ENCODE measurements around the gene NTNG1. TPM values are rescaled to one million over a fixed set of nuclear protein-coding genes. Genes with fewer than 3 reads are reported as not detected.

Gene NTNG1
- total RNA-seq, 1 donor from 2014 or later, result not detected

DNA sequence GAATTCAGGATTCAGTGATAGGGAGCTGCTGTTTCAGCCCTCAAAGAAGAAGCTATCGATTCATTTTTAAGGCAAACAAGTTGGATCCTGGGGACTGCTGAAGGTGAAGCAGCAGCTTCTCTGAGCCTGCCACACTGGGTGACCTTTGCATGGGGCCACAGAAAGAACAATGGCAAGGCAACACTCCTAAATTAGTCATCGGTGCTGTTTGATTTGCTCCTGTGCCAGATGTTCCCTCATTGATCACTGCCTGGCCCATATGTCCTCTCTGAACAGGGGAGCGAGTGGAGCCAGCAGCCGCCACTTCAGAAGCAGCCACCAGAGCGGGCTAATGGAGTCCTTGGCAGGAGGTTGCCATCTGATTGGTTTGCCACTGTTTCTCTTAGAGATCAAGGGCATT is 391.5 kb downstream of the NTNG1 start:
- H3K4me3 ChIP-seq, result no peak overlapping the region
- no peak overlapping the region for H3K27ac ChIP-seq
- no peaks in the 10 kb centered on the region for H3K9me3 ChIP-seq
- intact Hi-C loops (cut with DNase I), result no loop called here
- H3K36me3 ChIP-seq, result no peaks in the 10 kb centered on the region
- no peaks in the 10 kb centered on the region for H3K4me1 ChIP-seq
- TF ChIP-seq, protein P1, sequence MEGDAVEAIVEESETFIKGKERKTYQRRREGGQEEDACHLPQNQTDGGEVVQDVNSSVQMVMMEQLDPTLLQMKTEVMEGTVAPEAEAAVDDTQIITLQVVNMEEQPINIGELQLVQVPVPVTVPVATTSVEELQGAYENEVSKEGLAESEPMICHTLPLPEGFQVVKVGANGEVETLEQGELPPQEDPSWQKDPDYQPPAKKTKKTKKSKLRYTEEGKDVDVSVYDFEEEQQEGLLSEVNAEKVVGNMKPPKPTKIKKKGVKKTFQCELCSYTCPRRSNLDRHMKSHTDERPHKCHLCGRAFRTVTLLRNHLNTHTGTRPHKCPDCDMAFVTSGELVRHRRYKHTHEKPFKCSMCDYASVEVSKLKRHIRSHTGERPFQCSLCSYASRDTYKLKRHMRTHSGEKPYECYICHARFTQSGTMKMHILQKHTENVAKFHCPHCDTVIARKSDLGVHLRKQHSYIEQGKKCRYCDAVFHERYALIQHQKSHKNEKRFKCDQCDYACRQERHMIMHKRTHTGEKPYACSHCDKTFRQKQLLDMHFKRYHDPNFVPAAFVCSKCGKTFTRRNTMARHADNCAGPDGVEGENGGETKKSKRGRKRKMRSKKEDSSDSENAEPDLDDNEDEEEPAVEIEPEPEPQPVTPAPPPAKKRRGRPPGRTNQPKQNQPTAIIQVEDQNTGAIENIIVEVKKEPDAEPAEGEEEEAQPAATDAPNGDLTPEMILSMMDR (IDR thresholded peaks at IDR 0.05), result no peak
- H3K27me3 ChIP-seq, result no peaks in the 10 kb centered on the region
- no peak for DNase-seq (ENCODE audit: low spot score in 2 of 2)

Other genes with a start within 250 kb of the NTNG1 start
- gene PRMT6, start 84.4 kb upstream of the NTNG1 start, total RNA-seq, result 8.1 TPM

All from ascending aorta (tissue), 2 donors.